H1 (cell line): ENCODE data around the gene IGF2BP3. TPM values are rescaled to one million over a fixed set of nuclear protein-coding genes. Genes with fewer than 3 reads are reported as not detected.

Experiments used
- CTCF ChIA-PET: fragments of 300-600 bp; sonication (Branson Sonifier 250); formaldehyde crosslinking; loops from one replicate; lab custom pipeline; 2021; ENCODE audit not compliant: partially characterized antibody; lab: Charles Lee
- POLR2A ChIA-PET: fragments of 300-600 bp; sonication (Branson Sonifier 250); formaldehyde crosslinking; loops from one replicate; lab custom pipeline; 2021; ENCODE audit warnings: inconsistent platforms; ENCODE audit not compliant: partially characterized antibody; lab: Charles Lee
- DNase-seq, 2 experiments: peaks; one replicate each; pipeline versions ENCODE4 v3.0.0 to v3.0.0-alpha.2; 2010 to 2022; ENCODE audit warnings: low spot score in 2 of 2, low read depth in 1 of 2, mixed read lengths in 1 of 2
- FAIRE-seq: peaks from 2 replicates; lab custom pipeline; 2011; peaks lifted over from hg19 to GRCh38; lab: Jason Lieb, UNC
- H2AFZ ChIP-seq: 2 replicates; pipeline ENCODE4 v1.8.1; 2012; ENCODE audit warnings: low read length, inconsistent platforms
- H2AK5ac ChIP-seq: 2 replicates; pipeline ENCODE4 v1.6.1; 2013; ENCODE audit warnings: low read depth, low read length
- H2BK120ac ChIP-seq: replicated peaks from 2 replicates; pipeline ENCODE3; 2013; ENCODE audit warnings: low read depth, low read length, inconsistent platforms
- H2BK12ac ChIP-seq: 2 replicates; pipeline ENCODE4 v1.6.1; 2013; ENCODE audit warnings: low read depth, low read length
- H2BK15ac ChIP-seq: 2 replicates; pipeline ENCODE4 v1.6.1; 2013; ENCODE audit warnings: low read length
- H2BK20ac ChIP-seq: 2 replicates; pipeline ENCODE4 v1.6.1; 2013; ENCODE audit warnings: low read length
- H2BK5ac ChIP-seq: 2 replicates; pipeline ENCODE4 v1.6.1; 2013; ENCODE audit warnings: low read depth, low read length
- H3K14ac ChIP-seq: 2 replicates; pipeline ENCODE4 v1.6.1; 2013; ENCODE audit warnings: inconsistent platforms; ENCODE audit not compliant: insufficient read length
- H3K18ac ChIP-seq: 2 replicates; pipeline ENCODE4 v1.6.1; 2013; ENCODE audit warnings: low read length; ENCODE audit errors: extremely low read depth
- H3K23ac ChIP-seq: 2 replicates; pipeline ENCODE4 v1.6.1; 2013; ENCODE audit warnings: inconsistent platforms; ENCODE audit not compliant: insufficient read length
- H3K23me2 ChIP-seq: 2 replicates; pipeline ENCODE4 v1.6.1; 2013; ENCODE audit warnings: low read depth, low read length
- H3K27ac ChIP-seq: 2 replicates; pipeline ENCODE4 v1.6.1; 2011; ENCODE audit warnings: low read depth, low read length, inconsistent platforms
- H3K27me3 ChIP-seq, 4 experiments: replicated peaks in 1 of 4; 1 replicate in 1 of 4; 2 replicates in 3 of 4; pipeline versions ENCODE4 v1.6.1 to v1.8.1; 2011 to 2013; ENCODE audit warnings: low read length in 3 of 4, mild to moderate bottlenecking in 3 of 4, inconsistent platforms in 2 of 4, mixed read lengths in 2 of 4, moderate library complexity in 1 of 4; ENCODE audit not compliant: control insufficient read depth in 3 of 4, insufficient read depth in 3 of 4; ENCODE audit errors: extremely low read depth in 1 of 4
- H3K36me3 ChIP-seq, 4 experiments: 2 replicates each; pipeline versions ENCODE4 v1.6.1 to v1.8.1; 2011 to 2013; ENCODE audit warnings: mild to moderate bottlenecking in 4 of 4, low read length in 3 of 4, moderate library complexity in 2 of 4, control low read depth in 1 of 4, inconsistent platforms in 1 of 4; ENCODE audit not compliant: insufficient read depth in 4 of 4, control insufficient read depth in 2 of 4
- H3K4ac ChIP-seq: replicated peaks from 2 replicates; pipeline ENCODE3; 2013; ENCODE audit warnings: low read length, low read depth, mixed read lengths, inconsistent platforms; ENCODE audit not compliant: insufficient read length
- H3K4me1 ChIP-seq, 4 experiments: replicated peaks in 1 of 4; 1 replicate in 1 of 4; 2 replicates in 3 of 4; pipeline versions ENCODE4 v1.6.1 to v1.8.1; 2011 to 2013; ENCODE audit warnings: low read length in 3 of 4, inconsistent platforms in 2 of 4, mixed read lengths in 1 of 4; ENCODE audit not compliant: insufficient read depth in 4 of 4, control insufficient read depth in 3 of 4
- H3K4me2 ChIP-seq, 2 experiments: 2 replicates each; pipeline versions ENCODE4 v1.6.1 to v1.8.1; 2011 to 2013; ENCODE audit warnings: low read depth in 2 of 2, low read length in 2 of 2, control low read depth in 1 of 2, inconsistent platforms in 1 of 2, mild to moderate bottlenecking in 1 of 2; ENCODE audit not compliant: insufficient read depth in 1 of 2
- H3K4me3 ChIP-seq, 4 experiments: fragments of 200-600, 300-600 bp in 1 of 4; sonication (generic), shearing (Covaris generic), sonication (Bioruptor Twin) in 1 of 4; 2 replicates each; pipeline versions ENCODE4 v1.5.1 to v1.8.1; 2011 to 2016; ENCODE audit warnings: low read length in 4 of 4, low read depth in 3 of 4, control low read depth in 2 of 4, inconsistent platforms in 2 of 4, mild to moderate bottlenecking in 2 of 4, mixed read lengths in 1 of 4, moderate library complexity in 1 of 4; ENCODE audit not compliant: insufficient read depth in 2 of 4; ENCODE audit errors: extremely low read depth in 1 of 4
- H3K56ac ChIP-seq: replicated peaks from 2 replicates; pipeline ENCODE3; 2013; ENCODE audit warnings: low read depth, mild to moderate bottlenecking, mixed read lengths, low read length, inconsistent platforms; ENCODE audit not compliant: insufficient read length
- H3K79me1 ChIP-seq: 2 replicates; pipeline ENCODE4 v1.6.1; 2013; ENCODE audit warnings: low read depth, low read length, control low read depth
- H3K79me2 ChIP-seq, 2 experiments: 2 replicates each; pipeline versions ENCODE4 v1.6.1 to v1.8.1; 2012 to 2013; ENCODE audit warnings: low read length in 2 of 2, mild to moderate bottlenecking in 2 of 2, inconsistent platforms in 1 of 2; ENCODE audit not compliant: insufficient read depth in 2 of 2, control insufficient read depth in 1 of 2
- H3K9ac ChIP-seq, 4 experiments: replicated peaks in 1 of 4; 1 replicate in 1 of 4; 2 replicates in 3 of 4; pipeline versions ENCODE4 v1.6.1 to v1.8.1; 2011 to 2013; ENCODE audit warnings: low read depth in 3 of 4, low read length in 3 of 4, control low read depth in 2 of 4, mild to moderate bottlenecking in 2 of 4, moderate library complexity in 2 of 4, inconsistent platforms in 1 of 4; ENCODE audit errors: extremely low read depth in 1 of 4
- H3K9me3 ChIP-seq, 2 experiments: 2 replicates each; pipeline versions ENCODE4 v1.6.1 to v1.8.1; 2012 to 2013; ENCODE audit warnings: mild to moderate bottlenecking in 2 of 2, moderate library complexity in 2 of 2, control low read depth in 1 of 2, inconsistent platforms in 1 of 2, low read depth in 1 of 2, low read length in 1 of 2, mixed read lengths in 1 of 2; ENCODE audit not compliant: insufficient read depth in 2 of 2
- H4K20me1 ChIP-seq, 2 experiments: replicated peaks in 1 of 2; 2 replicates each; pipeline versions ENCODE3 to v1.8.1; 2011 to 2013; ENCODE audit warnings: inconsistent platforms in 2 of 2, low read length in 2 of 2, mild to moderate bottlenecking in 1 of 2; ENCODE audit not compliant: insufficient read depth in 2 of 2, control insufficient read depth in 1 of 2
- H4K5ac ChIP-seq: 2 replicates; pipeline ENCODE4 v1.6.1; 2013; ENCODE audit warnings: low read length, low read depth, mixed read lengths, inconsistent platforms; ENCODE audit not compliant: insufficient read length
- H4K8ac ChIP-seq: 2 replicates; pipeline ENCODE4 v1.8.0; 2013; ENCODE audit warnings: mild to moderate bottlenecking, moderate library complexity, low read length, inconsistent platforms; ENCODE audit not compliant: insufficient read depth; ENCODE audit errors: extremely low read depth
- H4K91ac ChIP-seq: replicated peaks from 2 replicates; pipeline ENCODE3; 2013; ENCODE audit warnings: low read length, mixed read lengths, inconsistent platforms; ENCODE audit not compliant: insufficient read length
- EZH2 ChIP-seq: fragments of 200-600 bp; sonication (generic); IDR thresholded peaks from 2 replicates; pipeline ENCODE4 v1.7.1; 2012; ENCODE audit warnings: low read depth, mild to moderate bottlenecking, moderate library complexity, low read length, inconsistent platforms; ENCODE audit not compliant: severe bottlenecking
- WGBS, 2 experiments: shearing (Covaris generic) in 1 of 2; methylation state at CpG; one replicate each; pipeline versions ENCODE4 v1.1.6 to v1.1.7; 2013 to 2015; ENCODE audit warnings: low lambda C conversion rate in 2 of 2, mixed read lengths in 2 of 2, inconsistent platforms in 1 of 2, low coverage in 1 of 2, missing lambda C conversion rate in 1 of 2; ENCODE audit not compliant: insufficient replicate concordance in 2 of 2, insufficient coverage in 1 of 2, insufficient read length in 1 of 2; ENCODE audit errors: extremely low coverage in 1 of 2, missing lambda C conversion rate in 1 of 2; 5-methylcytosine and 5-hydroxymethylcytosine counted together
- polyA plus RNA-seq, 7 experiments: library from polyadenylated mRNA; depleted of rRNA in 3 of 7; stranded (reverse) in 5 of 7; unstranded in 2 of 7; fragments of >200 nt in 5 of 7; fragments of 200-250 nt in 2 of 7; gene quantifications; 1 replicate in 5 of 7; 2 replicates in 1 of 7; 4 replicates in 1 of 7; pipeline versions ENCODE4 v1.2.1 to v1.2.3, GENCODE V29; 2011 to 2013; ENCODE audit warnings: missing spikeins in 2 of 7, mixed read lengths in 2 of 7
- total RNA-seq: library from RNA; stranded (reverse); fragmentation: NEBNext Ultra II Directional; extraction: Animal tissue kit (Norgen Biotek cat#: 25700); gene quantifications from 2 replicates; pipeline ENCODE4 v1.2.1, GENCODE V29; 2021

Gene IGF2BP3
- total and polyA plus RNA-seq, 2 of the 8 experiments (the other 6 are each of a cell fraction or from before 2014, with no cell fraction given) = 66.3 to 193 TPM

DNA sequence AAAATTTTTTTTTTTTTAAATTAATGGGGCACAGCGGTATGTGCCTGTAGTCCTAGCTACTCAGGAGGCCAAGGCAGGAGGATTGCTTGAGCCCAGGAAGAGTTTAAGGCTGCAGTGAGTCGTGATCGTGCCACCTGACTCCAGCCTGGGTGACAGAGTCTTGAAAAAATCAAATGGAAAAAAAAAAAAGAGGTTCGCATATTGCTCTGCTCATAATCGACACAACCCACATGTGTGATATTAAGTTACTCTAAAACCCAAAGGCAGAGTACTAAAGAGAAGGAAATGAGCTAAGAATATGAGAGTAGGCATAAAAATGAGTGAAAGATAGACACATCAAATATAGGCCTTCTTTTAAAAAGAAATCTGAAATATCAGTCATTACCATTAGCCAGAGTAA is 66.3 kb downstream of the IGF2BP3 start:
- ChIA-PET CTCF (interaction anchor here (0.6 to 2.7 kb wide), 5 partner anchors 10 to 120 kb away, joined by 3 to 7 read pairs (median 3); no protein-coding TSS in a partner anchor), POLR2A (interaction anchor here (0.6 to 1.7 kb wide), 5 partner anchors 12 to 111 kb away, joined by 3 to 5 read pairs (median 4); no protein-coding TSS in a partner anchor)
- Histone ChIP-seq H3K4me2 (no peak overlapping the region), H3K4me3 (no peak overlapping the region), H3K23ac (no peak overlapping the region), H3K27ac (no peak overlapping the region), H3K18ac (no peak overlapping the region), H2BK120ac (no peak overlapping the region), H3K9ac (no peak overlapping the region), H4K91ac (no peak overlapping the region), H3K4me1 (peaks cover 0 to 2% (median 0%) of the 10 kb centered on the region in 4 experiments; a peak in 1 of 7 replicates), H2AFZ (no peak overlapping the region), H2BK5ac (no peak overlapping the region), H3K36me3 (peaks cover 2 to 74% (median 33%) of the 10 kb centered on the region in 4 experiments; a peak in 7 of 8 replicates), H3K79me2 (peaks cover 0 to 95% of the 10 kb centered on the region in 2 experiments; a peak in 3 of 4 replicates), H3K27me3 (no peaks in the 10 kb centered on the region), H2BK20ac (no peak overlapping the region), H2BK15ac (no peak overlapping the region), H3K56ac (no peak overlapping the region), H3K23me2 (no peaks in the 10 kb centered on the region), H2BK12ac (no peak overlapping the region), H4K8ac (no peak overlapping the region; the same call in 1 of the 2 replicates), H3K4ac (no peak overlapping the region), H3K79me1 (peaks cover 7% of the 10 kb centered on the region; the same call in 1 of the 2 replicates), H3K14ac (no peak overlapping the region), H4K20me1 (peaks cover 5 to 12% of the 10 kb centered on the region in 2 experiments), H2AK5ac (no peak overlapping the region), H3K9me3 (peaks cover 0 to 4% of the 10 kb centered on the region in 2 experiments; a peak in 1 of 4 replicates), H4K5ac (no peak overlapping the region)
- FAIRE-seq = no peak
- TF ChIP-seq EZH2 = no peak
- 93% methylated on average over 5 of the region's 5 CpGs; no CpG with 5 or more reads in 1 of the 2 experiments for WGBS, 2 experiments
- no peak for DNase-seq
